Astrocyte of the hippocampus (primary cell): Measurements from ENCODE around the gene ALOX5AP.

Source experiments
- DNase-seq: peaks from one replicate; pipeline ENCODE4 v3.0.0; 2011; ENCODE audit warnings: low read depth, low spot score

ALOX5AP gene

DNA sequence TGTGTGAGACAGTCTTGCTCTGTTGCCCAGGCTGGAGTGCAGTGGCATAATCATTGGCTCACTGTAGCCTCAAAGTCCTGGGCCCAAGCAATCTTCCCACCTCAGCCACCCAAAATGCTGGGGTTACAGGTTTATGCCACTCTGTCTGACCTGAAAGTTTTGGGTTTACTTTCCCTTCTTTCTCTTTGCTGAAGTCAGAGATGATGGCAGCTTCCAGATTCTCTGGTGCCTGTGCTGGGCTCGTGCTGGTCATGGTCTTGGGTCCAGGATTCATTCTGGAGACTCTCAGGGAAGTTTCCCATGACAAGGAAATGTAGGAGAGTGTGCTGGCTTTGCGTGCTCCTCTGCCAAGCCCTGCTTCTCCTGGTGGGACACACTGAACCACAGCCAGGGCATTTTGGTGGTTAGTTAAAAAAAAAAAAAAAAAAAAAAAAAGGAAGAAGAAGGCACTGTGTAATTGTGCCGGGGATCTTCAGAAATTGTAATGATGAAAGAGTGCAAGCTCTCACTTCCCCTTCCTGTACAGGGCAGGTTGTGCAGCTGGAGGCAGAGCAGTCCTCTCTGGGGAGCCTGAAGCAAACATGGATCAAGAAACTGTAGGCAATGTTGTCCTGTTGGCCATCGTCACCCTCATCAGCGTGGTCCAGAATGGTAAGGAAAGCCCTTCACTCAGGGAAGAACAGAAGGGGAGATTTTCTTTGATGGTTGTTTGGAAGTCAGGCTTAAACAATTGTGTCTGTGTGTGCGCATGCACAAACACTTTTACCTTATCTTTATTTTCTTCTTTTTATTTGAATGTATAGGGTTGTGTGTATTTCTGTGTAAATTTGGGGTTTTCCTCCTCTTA, at the start of gene ALOX5AP:
ALOX5AP (plus strand) TSS at position 519 of the 847 bp plus-strand sequence; CDS start at position 582, 63 bp downstream.
- DNase-seq = no peak

DNA sequence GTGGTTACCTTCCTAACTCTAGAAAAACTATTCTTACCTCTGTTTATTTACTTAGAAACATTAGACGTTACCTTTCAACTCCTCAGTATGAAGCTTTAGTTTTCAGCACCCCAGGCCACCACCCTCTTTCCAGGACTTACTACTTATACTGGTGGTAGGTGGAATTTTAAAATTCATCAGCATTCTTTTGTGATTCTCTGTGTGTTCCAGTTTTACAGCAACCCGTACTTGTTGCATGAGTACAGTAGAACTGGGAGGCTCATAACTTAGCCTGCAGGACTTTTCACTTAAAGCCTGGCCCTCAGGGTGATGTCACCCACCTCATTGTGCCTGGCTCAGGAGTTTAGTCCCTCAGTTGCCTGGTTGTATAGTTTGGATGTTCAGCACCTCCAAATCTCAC, 49.4 kb upstream of the ALOX5AP start:
- DNase-seq = no peak

- no peak for DNase-seq
Observed at GRCh38 chr13:30687601-30688000, 47.7 kb upstream of the ALOX5AP start.

DNA sequence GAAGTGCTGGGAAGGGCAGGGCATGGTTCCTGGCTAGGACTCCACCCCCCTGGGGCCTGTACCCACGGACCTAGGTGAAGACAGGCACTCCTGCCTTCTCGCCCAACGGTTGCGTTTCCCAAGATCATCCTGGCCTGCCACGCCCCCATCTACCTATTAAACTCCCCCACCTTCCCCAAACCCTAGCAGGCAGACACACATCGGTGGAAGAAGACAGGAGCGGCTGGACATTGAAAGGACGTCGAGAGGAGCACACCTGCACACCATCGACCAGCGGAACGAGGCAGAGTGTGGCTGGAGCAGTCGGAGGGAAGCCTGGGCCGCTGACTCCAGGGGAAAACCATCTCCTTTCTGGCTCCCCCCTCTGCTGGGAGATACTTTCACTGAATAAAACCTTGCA, 45.6 kb upstream of the ALOX5AP start:
- no peak for DNase-seq

GRCh38 chr13:30690282-30691188, 44.8 kb upstream of the ALOX5AP start:
- peak; percentile 53 for DNase-seq

DNA sequence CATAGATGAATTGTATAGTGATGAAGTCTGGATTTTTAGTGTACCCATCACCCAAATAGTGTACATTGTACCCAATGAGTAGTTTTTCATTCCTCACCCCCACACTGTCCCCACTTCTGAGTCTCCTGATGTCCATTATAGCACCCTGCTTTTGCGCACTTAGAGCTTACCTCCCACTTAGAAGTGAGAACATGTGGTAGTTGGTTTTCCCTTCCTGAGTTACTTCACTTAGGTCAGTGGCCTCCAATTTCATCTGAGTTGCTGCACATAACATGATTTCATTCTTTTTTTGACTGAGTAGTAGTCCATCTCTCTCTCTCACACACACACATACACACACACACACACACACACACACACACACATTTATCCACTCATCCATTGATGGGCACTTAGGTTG, 43.2 kb upstream of the ALOX5AP start:
- DNase-seq = no peak

GRCh38 chr13:30696278-30697176, 38.8 kb upstream of the ALOX5AP start:
- peak; percentile 29 for DNase-seq

- DNase-seq = no peak
Observed at GRCh38 chr13:30697177-30697953, 38.0 kb upstream of the ALOX5AP start.

DNA sequence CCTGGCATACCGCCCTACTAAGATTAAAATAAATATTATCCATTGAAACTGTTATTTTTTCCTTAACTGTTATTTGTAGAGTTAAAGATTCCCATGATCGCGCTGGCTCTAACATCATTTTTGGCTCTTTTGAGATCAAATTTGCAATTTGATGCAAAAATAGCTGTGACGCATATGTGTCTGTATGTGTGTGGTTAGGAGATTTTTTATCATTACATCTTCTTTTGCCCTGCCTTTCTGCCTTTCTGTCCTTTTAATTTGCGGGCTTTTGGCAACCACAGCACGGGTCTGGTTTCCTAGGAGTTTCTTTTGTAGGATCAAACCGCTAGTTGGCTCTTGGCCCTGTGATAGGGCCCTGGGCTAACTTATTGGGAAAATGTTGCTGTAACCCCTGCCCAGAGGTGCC, 37.3 kb upstream of the ALOX5AP start:
- DNase-seq = peak; percentile 67

DNA sequence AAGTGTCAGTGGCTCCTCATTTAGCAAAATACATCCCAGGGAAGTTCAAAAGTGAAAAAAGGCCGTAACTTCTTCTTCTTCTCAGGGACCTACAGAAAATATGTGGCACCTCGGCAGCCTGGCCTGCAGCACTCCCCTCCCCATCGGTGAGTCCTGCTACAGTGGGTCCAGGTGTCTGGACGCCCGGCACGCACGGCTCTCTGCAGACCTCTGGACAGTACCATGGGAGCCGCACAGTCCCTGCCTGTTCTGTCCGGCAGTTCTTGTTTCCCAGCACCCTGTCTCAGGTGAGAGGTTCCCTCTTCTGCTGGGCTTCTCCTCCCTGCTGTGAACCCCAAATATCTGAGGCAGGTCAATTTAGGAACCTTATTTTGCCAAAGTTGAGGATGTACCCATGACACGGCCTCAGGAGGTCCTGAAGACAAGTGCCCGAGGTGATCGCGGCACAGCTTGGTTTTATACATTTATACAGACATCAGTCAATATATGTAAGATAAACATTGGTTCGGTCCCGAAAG, 36.8 kb upstream of the ALOX5AP start:
- no peak for DNase-seq

DNA sequence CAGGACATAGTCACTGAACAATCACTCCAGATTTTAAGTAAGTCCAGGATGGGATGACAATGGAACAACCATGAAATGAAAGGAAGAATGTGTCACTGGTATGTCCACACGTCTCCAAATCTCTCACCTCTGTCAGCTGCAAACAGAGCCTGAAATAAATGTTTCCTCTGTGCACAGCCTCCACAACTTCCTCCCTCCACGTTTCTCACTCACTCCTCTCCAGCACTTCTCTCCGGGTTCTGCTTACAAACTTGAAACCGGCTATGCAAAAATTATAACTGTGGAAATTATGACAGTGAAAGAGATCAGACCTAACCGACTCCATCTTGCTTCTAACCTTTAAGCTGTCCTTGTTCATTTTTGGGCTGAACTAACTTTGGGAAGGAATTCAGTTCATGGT, 35.0 kb upstream of the ALOX5AP start:
- no peak for DNase-seq

DNA sequence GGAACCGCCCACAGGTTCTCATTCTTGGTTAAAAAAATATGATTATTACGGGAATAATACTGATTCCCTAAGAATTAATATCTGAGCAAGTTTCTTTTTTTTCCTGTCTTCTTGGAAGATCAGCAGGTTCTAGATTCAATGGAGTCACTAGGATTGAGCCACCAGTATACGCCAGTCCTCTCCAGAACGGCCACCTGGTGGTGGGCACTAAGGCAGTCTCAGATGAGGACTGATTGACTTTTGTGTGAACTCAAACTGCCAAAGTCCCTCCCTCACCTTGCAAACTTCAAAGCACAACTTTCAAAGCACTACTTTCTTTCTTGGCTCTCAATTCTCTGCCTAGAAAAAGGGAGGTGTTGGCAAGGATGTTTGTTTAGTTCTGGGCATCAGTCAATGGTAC, 33.3 kb upstream of the ALOX5AP start:
- DNase-seq = no peak

GRCh38 chr13:30704596-30704995, 30.7 kb upstream of the ALOX5AP start:
- no peak for DNase-seq

GRCh38 chr13:30705680-30706079, 29.7 kb upstream of the ALOX5AP start:
- DNase-seq = no peak

GRCh38 chr13:30708541-30708940, 26.8 kb upstream of the ALOX5AP start:
- DNase-seq = peak; percentile 32

DNA sequence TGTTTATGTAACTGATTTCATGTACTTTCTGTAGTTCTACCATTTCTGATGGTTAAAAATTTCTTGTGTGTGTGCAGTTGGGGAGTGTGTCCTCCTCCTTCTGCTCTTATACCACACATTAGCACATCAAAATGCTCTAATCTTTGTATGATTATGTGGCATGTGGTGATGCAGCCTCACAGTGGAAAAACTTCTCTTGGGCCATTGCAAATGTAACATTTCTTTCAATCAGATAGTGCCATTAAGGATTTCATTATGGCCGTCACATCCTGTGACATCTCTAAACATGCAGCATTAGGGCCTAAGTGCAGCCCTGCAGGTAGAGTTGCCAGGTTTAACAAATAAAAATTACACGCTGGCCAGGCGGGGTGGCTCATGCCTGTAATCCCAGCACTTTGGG, 24.9 kb upstream of the ALOX5AP start:
- no peak for DNase-seq

DNA sequence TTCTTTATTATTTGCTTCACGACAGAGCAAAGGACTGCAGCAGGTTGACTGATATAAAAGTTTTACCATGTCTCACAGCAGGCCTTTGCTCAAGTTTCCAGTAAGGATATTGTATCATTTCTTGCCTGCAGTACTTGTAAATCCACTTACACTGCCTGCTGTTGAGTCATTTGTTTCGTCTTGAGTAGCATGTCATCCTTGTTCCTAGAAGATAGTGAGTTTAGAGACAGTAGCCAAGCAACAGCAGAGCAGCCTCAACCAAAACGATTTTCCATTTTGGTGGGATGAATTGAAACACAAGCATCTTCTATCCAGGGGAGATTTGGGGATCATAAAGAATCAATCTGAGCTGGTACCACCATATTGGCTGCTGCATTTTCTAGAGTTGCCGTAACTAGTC, 24.0 kb upstream of the ALOX5AP start:
- no peak for DNase-seq

DNA sequence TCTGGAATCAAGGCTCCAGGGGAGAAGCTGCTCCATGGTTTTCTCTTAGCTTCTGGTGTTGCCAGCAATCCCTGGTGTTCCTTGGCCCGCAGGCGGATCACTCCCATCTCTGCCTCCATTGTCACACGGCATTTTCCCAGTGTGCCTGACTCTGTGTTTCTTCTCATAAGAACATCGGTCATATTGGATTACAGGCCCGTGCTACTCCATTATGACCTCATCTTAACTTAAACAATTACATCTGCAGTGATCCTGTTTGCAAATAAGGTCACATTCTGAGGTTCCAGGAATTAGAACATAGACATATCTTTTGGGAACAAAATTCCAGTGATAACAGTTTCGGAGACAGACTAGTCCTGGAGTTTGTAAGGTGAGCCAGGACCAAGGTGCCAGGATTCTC, 23.5 kb upstream of the ALOX5AP start:
- DNase-seq = no peak

- DNase-seq = no peak
Observed at GRCh38 chr13:30712536-30713532, 22.5 kb upstream of the ALOX5AP start.
